Measurements from ENCODE around the gene NUP43.
A peak's percentile ranks its signal among the peaks of the same experiment; 100 is the strongest.
"Not testable (repeated sequence)": the region's sequence is repeated elsewhere in the genome, so short reads cannot be mapped to it uniquely, and the experiment has no call there.

The NUP43 gene, protein sequence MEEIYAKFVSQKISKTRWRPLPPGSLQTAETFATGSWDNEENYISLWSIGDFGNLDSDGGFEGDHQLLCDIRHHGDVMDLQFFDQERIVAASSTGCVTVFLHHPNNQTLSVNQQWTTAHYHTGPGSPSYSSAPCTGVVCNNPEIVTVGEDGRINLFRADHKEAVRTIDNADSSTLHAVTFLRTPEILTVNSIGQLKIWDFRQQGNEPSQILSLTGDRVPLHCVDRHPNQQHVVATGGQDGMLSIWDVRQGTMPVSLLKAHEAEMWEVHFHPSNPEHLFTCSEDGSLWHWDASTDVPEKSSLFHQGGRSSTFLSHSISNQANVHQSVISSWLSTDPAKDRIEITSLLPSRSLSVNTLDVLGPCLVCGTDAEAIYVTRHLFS

DNA sequence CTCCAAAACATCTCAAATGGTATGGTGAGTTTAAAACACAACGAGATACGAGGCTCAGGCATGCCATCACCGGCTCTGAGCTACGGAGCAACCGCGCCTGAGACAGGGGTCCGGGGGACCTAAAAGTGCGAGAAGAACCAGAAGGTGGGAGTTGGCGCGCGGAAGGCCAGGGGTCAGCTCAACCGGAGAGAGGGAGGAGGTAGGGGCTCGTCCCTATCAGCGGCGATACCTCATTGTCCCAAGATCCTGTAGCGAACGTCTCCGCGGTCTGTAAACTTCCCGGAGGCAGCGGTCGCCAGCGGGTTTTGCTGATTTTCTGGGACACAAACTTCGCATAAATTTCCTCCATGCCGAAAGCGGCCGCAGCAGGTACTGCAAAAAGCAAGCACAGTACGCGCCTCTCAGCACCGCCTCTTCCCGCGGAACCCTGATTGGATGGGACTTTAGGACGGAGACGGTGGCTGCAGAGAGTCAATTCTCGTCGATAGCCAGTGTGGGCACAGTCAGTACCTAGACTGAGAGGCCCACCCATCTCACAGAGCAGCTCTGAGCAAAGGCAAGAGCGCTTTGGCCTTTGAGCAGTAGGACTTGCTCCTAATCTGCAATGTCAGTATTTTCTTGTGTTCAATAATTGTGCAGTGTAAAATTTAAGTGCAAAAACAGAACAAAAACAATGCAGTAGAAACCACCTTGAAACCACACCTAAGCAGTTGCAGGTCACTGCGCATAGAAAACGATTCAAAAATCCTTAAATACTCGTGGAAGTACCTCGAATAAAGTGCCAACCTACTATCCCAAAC, at the start of gene NUP43:
NUP43 (minus strand) TSS at position 383 of the 800 bp plus-strand sequence; CDS start at position 349, 34 bp downstream.
- DNase-seq = peak; percentile 94

DNA sequence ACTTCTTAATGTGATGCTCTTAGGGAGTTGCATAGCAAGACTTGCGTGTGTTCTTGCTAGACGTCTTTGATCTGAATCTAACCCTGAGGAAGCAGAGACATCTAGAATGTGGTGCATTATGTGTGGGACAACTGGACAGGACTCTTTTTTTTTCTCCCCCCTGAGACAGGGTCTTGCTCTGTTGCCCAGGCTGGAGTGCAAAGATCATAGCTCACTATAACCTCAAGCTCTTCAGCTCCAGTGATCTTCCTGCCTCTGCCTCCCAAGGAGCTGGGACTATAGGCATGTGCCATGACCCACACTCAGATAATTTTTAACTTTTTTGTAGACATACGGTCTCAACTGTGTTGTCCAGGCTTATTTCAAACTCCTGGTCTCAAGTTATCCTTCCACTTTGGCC, 37.2 kb upstream of the NUP43 start:
- no peak for DNase-seq

DNA sequence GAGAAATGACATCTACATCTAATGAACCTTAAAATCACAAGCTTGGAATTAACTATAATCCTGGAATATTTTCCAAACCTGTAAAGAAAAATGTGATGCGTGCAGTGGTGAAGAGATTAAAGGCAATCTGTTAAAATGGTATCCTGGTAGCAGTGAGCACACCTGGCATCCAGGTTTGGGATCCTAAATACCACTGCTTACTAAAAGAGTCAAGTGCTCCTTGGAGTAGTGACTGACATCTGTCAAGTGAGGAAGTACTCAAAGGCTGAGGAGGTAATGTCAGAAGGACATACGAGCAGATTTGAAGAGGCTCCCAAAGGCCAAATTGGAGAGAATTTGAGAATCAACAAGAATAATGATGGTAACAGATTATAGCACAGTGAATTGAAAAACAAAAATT, 36.0 kb upstream of the NUP43 start:
- DNase-seq = no peak

DNA sequence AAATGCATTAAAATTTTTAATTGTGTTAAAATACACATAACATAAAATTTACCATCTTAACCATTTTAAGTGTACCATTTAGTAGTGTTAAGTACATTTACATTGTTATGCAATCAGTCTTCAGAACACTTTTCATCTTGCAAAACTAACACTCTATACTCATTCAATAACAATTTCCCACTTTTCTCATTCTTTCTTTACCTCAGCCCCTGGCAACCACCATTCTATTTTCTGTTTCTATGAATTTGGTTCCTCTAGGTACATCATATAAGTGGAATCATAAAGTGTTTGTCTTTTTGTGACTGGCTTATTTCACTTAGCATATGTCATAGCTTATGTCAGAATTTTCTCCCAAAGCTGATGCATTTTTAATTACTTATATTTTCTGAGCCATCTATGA, 35.4 kb upstream of the NUP43 start:
- DNase-seq = no peak

DNA sequence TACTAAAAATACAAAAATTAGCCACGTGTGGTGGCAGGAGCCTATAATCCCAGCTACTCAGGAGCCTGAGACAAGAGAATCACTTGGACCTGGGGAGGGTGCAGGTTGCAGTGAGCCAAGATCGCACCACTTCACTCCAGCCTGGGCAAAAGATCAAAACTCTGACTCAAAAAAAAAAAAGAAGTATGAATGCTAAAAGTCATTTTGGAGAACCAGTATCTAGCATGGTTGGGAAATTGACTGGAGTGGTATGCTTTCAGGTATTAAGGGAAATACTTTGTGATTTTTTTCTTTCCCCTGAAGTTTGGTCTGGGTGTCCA, 33.3 kb upstream of the NUP43 start:
- DNase-seq = no peak

DNA sequence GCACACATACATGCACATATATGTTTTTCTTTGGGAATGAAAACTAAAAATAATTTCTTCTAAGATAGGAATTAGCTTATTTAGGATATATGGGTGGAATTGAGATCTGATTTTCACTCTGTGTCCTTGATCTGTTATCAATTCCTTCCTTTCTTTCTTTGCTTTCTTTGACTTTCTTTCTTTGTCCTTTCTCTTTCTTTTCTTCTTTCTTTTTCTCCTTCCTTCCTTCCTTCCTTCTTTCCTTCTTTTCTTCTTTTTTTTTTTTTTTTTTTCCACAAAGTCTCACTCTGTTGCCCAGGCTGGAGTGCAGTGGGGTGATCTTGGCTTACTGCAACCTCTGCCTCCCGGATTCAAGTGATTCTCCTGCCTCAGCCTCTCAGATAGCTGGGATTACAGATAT, 31.3 kb upstream of the NUP43 start:
- no peak for DNase-seq

DNA sequence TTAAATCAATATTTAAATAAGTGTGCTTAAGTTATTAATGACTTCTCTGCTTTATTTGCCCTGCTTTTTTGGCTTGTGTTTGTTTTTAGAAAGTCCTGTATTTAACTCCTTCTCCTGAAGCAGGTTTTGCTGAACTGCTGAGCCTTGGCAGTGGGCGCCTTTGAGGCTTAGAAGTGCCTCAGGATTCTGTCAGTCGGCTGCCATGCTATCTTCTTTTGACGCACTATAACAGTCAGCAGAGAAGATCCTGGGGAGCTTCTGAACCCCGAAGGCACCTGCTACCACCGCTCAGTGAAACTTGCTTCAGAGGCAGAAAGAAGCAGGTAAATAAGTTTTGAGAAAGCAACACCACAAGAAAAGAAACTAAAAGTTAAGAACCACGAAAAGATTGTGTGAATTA, 25.6 kb upstream of the NUP43 start:
- no peak for DNase-seq

DNA sequence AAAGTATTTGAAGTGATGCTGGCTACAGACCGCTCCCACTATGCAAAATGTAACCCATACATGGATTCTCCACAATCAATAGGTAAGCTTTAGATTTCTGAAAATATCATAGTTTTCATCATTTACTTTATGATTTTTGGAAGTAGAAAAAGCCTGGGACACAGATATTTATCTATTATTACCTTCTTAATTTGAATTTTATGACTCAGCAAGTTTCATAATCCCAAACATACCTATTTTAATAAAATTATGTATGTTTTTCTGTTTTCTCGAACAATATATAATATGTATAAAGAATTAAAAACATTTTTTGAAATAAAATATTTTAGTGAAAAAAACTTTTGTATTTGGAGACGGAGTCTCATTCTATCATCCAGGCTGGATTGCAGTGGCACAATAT, 24.9 kb upstream of the NUP43 start:
- DNase-seq = no peak

DNA sequence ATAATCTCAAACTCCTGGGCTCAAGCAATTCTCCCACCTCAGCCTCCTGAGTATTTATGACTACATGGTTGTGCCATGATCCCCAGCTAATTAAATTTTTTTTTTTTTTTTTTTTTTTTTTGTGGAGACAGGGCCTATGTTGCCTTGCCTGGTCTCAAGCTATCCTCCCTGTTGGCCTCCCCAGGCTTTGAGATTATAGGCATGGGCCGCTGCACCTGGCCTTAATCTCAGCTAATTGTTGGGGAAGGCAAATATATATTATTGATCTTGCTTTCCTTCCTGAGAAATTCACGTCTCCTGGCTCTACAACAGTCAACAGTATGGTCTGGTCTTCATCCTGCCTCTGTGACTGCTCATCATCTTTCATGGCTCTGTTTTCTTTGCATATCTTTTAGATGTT, 23.3 kb upstream of the NUP43 start:
- no peak for DNase-seq

DNA sequence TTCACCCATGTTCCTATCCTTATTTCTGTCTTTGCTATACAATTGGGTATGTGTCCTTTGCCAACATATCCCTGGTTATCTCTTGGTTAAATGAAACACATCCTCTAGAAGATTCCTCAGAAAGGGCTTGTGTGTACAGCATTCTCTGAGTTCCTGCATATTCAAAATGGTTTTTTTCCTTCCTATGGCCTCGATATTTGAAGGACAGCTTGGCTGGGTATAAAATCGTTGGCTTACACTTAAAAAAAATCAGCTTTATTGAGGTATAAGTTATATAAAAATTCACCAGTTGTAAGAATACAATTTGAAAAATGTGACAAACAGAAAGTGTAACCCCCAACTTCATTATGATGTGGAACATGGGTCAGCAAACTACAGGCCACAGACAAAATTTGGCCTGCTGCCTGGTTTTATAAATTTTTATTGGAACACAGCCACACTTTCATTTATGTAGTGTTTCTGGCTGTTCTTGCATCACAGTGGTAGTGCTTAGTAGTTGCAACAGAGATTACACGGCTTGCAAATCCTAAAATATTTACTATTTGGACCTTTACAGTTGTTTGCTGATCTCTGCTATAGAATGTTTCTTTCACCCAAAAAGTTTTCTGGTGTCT, 19.9 kb upstream of the NUP43 start:
- DNase-seq = no peak

DNA sequence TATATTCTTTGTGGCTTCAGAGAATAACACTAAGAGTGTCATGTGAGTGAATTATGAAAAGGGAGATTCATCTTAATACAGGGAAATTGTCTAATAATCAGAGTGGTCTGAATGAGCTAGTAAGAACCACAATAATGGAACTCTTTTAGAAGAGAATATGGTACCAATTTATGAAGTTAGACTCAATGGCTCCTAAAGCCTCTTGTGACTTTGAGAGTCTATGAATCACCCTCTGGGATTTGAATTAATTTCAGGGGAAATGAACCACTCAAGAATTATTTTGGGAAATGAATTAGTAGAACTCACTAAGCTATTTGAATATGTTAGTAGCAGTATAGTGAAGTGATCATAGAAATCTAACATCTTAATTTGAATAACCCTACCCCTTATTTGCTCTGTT, 17.5 kb upstream of the NUP43 start:
- no peak for DNase-seq

DNA sequence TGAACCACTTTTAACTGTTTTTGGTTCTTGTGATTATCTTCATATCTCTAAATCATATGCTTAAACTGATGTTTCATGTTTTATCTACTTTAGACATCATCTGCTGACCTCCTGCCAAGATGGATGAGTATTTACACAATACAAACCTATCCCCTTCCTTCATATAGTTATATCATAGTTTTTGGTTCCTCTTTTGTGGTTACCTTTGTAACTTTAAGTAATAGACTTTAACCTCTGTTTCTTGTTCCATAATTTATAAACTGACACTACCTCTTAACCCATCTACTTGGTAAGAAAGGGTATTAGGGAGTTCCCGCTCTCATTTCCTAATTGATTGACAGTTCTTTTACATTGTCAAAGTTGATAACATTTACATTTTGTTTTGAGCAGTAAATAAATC, 15.1 kb upstream of the NUP43 start:
- DNase-seq = no peak

DNA sequence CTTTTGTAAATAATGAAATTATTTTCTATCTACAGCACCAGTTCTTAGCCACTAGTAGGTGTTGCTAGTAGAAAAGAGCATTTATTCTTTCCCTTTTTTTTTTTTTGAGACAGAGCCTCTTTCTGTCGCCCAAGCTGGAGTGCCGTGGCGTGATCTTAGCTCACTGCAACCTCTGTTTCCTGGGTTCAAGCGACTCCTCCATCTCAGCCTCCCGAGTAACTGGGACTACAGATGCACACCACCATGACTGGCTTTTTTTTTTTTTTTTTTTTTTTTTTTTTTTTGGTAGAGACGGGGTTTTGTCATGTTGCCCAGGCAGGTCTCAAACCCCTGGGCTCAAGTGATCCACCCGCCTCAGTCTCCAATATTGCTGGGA, 9.9 kb upstream of the NUP43 start:
- DNase-seq = no peak

DNA sequence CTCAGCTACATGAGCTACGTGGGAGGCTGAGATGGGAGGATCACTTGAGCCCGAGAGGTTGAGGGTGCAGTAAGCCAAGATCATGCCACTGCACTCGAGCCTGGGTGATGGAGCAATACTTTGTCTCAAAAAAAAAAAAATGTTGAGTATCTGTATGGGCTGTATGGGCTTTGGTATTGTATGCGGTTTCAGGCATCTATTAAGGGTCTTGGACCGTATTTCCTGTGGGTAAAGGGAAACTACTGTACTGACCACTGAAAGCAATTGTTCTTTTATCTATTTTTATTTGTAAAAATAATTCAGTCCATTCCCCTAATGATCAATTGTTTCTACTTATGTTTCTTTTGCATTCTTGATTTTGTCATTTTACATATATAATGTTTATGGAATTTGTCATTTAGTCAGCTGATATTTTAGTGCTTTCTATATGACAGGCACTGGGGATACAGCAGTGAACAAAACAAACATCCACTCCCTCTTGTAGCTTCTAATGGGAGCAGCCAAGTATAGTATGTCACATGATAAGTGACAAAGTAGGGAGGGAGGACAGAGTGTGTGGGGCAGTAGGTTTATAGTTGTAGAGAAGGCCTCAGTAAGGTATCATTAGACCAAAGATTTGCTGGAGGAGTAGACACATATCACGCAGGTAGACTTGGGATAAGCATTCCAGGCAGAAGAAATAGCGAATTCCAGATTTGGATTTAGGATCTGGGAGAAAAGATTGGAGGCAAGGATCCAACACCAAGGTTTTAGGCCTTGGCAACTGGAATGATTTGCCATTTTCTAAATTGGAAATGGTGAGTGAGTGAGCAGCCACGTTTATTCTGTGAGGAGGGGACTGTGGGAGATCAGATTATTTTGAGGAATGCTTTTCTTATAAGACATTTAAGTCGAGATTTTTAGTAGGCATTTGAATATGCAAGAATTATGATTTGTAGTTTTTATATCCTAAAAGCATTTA, 9.3 kb upstream of the NUP43 start:
- DNase-seq = no peak

DNA sequence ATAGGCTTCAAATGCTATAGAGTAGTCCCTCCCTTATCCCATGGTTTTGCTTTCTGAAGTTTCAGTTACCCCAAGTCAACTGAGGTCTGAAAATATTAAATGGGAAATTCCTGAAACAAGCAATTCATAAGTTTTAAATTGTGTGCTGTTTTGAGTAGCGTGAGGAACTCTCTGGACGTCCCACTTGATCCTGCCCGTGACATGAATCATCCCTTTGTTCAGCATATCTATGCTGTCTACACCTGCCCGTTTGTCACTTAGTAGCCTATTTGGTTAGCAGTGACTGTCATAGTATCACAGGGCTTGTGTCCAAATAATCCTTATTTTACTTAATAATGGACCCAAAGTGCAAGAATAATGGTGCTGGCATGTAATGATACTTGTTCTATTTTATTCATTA, 8.2 kb upstream of the NUP43 start:
- no peak for DNase-seq

DNA sequence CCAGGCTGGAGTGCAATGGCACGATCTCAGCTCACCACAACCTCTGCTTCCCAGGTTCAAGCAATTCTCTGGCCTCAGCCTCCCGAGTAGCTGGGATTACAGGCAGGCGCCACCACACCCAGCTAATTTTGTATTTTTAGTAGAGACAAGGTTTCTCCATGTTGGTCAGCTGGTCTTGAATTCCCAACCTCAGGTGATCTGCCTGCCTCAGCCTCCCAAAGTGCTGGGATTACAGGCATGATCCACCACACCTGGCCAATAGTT, 7.0 kb upstream of the NUP43 start:
- not testable (repeated sequence) for DNase-seq

DNA sequence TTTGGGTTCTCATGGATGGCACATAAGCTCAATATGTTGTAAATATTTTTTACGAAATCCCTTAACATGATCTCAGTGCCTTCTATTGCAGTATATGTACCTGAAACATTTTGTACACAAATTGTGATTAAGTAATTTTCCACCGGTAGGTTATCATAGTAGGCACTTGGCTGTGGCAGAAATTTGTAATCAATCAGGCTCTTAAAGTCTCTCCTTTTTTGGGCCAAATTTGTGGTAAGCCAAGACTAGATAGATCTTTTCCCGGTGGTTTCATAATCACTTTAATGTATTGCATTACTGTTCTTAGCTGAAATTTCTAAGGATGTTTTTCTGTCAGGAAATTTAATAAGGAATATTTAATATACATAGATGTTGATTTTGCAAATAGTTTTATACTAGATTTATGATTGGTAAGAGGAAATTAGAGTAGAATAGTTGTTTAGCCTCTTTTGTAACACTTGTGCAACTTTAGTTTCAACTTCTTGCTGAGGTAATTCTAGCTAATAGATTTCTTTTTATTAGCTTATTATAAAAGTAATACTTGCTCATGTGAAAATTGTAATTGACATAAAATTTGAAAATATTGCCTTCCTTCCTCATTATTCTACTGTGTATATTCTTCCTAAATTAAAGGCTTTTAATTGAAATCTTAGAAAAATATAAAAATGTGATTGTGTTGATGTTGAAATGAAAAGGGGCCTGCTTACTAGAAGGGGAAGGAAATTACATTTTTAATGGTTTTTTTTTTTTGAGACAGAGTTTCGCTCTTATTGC, 6.5 kb upstream of the NUP43 start:
- no peak for DNase-seq

DNA sequence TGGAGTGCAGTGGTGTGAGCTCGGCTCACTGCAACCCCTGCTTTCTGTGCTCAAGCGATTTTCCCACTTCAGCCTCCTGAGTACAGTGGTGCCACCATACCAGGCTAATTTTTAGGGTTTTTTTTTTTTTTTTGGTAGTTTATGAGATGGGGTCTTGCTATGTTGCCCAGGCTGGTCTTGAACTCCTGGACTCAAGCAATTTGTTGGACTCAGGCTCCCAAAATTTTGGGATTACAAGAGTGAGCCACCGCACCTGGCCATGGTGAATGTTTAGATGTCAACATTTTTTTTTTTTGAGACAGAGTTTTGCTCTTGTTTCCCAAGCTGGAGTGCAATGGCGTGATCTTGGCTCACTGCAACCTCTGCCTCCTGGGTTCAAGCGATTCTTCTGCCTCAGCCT, 5.6 kb upstream of the NUP43 start:
- DNase-seq = not testable (repeated sequence)

DNA sequence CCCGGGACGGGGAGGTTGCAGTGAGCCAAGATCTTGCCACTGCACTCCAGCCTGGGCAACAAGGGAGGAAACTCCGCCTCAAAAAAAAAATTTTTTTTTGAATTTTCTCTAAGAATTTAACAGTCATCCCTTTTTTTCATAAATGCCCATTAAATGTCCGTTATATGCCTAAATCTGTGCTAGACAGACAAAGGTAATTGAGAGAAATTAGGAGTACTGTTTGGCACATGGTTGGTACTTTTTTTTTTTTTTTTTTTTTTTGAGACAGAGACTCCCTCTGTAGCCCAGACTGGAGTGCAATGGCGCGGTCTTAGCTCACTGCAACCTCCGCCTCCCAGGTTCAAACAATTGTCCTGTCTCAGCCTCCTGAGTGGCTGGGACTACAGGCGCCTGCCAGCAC, 4.9 kb upstream of the NUP43 start:
- DNase-seq = no peak

DNA sequence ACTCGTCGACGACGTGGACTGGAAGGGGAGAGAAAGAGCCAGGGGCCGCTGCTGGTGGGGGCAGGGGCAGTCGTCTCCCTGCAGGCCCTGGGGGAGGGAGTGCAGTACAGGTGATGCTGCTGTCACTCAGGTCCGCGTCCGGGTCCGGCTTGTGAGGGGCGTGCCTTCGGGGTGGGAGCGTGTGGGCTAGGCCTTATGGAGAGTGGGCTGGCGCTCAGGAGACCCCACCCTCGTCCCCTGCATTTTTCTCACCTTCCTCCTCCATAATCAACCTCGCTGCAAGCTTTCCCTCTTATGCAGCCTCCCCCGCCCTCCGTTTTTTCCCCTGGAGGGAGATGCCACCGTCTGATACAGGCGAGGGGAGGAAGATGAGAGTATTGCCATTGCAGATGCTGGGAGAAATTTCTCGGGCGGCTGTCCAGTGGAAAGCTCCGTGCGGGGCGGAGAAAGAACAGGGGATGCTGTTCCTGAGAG, 3.8 kb upstream of the NUP43 start:
- DNase-seq = peak; percentile 31

DNA sequence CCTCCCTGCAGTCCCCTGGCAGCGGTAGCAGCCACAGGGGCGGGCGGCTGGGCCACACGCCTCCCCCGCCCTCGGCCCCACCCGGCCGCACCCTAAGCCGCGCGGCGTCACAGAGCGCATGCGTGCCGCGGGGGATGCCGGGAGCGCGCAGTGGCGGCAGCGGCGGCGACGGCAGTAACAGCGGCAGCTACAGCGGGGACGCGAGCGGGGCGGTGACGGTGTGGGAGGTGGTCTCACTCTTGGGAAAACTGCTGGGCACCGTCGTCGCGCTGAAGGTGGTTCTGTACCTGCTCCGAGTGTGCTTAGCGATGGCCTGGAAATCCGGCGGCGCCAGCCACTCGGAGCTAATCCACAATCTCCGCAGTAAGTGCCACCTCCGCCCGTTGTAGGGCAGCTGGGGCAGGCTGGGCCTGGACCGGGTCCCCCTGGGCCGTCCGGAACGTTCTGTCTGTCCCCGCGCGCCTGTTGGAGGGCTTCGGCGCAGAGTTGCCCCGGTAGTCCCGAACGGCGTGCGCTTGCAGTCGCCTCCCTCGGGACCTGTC, 3.3 kb upstream of the NUP43 start, which contains the start of gene PCMT1:
PCMT1 (plus strand) TSS at position 148 of the 542 bp plus-strand sequence; CDS start at position 309, 161 bp downstream.
- DNase-seq = peak; percentile 88

DNA sequence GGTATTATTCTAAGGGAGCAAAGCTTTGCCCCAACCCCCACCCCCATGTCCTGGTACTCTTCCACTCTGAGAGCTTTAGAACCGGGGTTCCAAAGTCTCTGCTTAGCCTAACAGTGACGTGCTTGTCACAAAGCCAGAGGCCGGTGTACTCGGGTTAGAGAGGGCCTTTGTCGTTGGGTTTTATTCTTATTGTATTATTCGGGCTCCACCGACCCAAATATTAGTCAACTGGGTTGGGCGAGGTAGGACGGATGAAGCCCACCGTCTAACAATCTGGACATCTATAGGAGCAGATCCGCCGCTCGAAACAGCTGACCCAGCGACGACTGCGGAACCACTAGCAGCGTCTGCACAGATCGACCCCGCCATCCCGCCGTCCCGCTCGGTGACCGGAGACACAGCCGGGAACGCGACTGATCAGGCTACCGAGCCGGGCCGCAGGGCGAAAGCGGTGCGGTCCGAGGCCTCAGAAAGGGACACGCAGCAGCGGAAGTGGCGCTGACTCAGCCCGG, 2.8 kb upstream of the NUP43 start:
- DNase-seq = not testable (repeated sequence)
